NCI-H128 (cell line): ENCODE results near the gene PRUNE2.
"Not testable (repeated sequence)": the region's sequence is repeated elsewhere in the genome, so short reads cannot be mapped to it uniquely, and the experiment has no call there.

ENCODE experiments used
- DNase-seq: peaks from one replicate; lab custom pipeline; 2025; ENCODE audit not compliant: unreplicated experiment; lab: John Stamatoyannopoulos, UW

The PRUNE2 gene

DNA sequence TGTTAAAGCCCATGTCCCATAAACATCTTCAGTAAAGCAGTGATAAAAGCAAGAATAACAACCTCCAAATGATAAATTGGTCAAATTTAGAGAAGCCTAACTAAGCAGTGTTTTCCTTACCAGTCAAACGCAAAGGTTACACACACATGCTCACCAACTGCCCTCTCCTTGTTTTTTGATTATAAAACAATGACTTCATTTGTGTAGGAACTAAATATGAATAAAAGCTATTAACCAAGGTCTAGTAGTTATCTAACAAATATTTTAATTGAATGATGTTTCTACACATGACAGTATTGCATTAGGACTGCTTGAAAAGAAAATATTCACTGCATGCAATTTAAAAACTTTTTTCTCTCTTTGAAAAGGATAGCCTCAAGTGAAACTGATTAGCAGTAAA lies 105.0 kb downstream of the PRUNE2 start:
- DNase-seq: no peak

DNA sequence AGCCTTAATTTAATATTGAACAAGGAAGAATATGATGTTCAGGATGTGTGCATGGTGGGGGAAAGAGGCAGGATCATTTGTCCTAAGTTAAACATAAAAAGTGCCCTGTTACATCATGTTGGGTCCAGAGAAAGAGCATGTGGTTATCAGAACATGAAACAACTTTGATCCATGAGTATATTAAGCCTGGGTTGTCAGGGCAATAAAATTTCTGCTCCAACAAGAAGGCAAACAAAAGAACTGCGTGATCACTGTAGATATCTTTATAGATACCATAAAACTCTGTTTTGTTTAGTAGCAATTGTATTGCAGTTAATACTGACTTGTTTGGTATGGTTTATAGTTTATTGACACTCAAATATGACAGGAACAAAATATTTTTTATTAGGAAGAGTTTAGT lies 106.4 kb downstream of the PRUNE2 start:
- no peak for DNase-seq

DNA sequence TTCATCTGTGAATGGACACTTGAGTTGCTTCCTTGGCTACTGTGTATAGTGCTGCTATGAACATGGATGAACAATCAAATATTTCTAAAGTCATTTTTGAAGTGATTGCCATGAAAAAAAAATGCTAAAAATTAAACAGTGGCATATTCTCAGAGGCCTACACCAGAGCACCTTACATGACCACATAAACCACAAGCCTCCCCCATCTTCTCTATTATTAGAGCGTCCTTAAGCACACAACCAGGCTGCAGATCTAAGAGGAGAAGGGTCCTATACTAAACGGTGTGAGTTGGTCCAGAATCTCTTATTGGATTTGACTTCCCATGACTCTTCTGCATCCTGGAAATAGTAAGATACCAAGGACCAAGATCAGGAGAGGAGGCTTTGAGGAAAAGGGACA lies 107.4 kb downstream of the PRUNE2 start:
- DNase-seq: no peak

DNA sequence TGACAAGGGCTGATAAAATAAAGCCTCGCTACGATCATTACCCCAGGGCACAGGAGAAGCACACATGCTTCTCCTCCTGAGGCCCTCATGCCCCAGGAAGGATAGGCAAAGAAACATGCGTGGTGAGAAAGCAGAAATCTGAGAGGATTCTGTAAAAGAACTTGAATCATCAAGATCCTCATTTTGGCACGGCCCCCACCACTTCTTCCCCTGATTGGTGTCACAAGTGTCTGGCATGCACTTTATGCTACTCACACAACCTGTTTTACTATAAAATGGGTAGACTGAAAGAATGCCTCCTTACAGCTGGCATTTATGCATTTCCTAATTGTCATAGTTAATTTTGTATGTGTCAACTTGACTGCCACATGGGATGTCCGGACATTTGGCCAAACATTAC lies 109.6 kb downstream of the PRUNE2 start:
- DNase-seq: no peak

DNA sequence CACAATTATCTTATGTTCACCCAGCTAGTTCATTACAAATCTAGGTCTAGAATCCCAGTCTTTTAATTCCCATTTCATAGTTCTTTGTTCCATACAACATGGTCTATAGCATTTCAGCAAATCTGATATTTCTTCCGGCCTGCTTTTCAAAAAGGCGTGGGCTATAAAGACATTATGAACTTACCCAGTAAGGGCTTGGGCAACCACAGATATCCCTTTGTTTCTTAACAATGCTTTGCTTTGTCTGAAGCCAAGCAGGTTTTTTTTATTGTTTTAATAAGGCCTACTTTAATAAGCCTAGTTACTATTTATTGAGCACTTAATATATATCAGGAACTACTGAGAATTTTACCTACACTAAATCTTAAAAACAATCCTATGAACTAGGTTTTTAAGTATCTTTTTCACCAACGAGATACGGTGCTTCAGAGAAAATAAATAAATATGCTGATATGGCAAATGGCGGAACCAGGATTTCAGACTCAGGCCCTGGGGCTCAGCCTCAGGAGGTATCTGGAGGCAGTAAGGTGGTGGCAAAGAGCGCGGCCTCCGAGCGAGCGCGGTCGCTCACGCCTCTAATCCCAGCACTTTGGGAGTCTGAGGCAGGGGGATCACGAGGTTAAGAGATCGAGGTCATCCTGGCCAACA lies 112.0 kb downstream of the PRUNE2 start:
- DNase-seq: no peak

DNA sequence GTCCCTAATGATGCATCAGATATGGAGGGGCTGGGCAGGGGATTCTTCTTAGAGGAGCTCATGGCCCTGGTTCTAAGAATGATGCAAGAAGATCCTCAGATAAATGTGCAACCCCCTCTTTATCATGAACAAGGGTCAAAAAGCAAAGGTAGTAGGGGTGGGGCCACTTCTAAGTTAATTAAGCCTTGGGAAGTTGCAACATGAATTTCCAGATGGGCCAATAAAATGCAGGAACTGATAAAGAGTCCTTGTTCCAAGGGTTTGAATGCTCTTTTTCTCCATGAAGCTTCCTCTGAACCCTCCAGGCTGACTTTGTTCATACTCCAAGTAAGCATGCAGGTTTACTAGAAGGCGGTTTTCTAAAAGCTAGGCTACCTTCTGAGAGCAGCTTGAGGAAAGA lies 116.1 kb downstream of the PRUNE2 start:
- DNase-seq: no peak

DNA sequence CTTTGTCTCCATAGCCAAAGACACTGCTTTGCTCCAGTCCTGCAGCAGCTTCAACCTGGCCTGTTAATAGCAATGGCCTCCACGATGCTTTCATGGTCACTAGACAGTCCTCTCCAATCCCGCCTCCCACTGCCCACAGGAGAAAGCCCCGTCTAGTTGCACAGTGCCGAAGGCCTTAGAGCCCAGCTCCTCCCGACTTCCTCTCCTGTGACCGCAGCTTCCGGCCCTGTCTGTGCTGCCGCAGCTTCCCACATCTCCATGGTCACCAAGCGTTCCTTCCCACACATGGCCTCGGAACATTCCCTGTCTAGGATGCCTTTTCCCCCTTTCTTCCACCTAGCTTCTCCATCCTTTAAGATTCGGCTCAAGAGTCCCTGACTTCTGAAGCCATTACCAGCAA lies 118.2 kb downstream of the PRUNE2 start:
- no peak for DNase-seq

DNA sequence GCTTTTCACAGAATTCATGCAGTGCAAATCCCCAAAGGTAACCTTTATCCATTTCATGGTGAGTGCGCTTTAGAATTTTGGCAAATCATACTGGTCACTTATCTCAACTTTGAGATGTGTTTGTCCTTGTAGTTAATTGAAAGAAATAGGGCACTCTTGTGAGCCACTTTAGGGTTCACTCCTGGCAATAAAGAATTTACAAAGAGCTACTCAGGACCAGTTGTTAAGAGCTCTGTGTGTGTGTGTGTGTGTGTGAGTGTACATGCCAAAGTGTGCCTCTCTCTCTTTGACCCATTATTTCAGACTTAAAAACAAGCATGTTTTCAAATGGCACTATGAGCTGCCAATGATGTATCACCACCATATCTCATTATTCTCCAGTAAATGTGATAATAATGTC lies 120.4 kb downstream of the PRUNE2 start:
- DNase-seq: no peak

DNA sequence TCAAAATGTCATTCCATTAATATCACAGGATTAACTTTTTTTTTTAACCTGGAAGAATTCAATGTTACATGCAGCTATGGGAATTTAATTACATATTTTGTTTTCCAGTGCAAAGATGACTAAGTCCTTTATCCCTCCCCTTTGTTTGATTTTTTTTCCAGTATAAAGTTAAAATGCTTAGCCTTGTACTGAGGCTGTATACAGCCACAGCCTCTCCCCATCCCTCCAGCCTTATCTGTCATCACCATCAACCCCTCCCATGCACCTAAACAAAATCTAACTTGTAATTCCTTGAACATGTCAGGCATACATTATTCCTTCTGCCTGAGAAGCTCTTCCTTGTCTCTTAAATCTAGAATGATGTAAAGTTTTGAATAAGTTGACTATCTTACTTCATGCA lies 121.0 kb downstream of the PRUNE2 start:
- DNase-seq: no peak

DNA sequence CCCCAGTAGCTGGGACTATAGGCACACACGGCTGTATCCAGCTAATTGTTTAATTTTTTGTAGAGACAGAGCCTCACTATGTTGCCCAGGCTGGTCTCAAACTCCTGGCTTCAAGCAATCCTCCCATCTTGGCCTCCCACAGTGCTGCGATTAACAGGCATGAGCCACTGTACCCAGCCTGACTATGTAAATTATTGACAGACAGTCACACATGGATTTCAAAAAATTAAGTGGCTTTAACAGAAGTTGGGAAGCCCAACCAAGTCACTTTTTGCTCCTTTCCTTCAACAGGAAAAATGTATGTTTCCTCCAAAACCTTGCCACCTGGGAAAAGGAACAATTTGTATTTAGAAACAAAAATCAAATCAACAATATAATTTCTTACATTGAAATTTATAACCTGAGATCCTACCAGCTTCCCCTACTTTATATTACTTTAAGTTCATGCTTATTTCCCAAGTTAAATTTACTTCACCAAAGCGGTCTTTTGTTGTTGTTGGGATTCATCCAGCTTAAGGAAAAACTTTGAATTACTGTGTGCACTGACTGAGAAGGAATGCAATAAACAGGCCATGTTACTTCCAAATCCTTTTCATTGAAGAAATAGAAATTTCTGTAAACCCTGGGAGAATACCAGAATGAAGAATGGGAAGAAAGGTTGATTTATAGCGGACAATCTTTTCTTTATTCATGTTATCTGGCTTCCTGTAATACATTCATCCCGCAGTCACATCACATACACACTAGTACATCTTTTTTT lies 133.0 kb downstream of the PRUNE2 start:
- DNase-seq: no peak

DNA sequence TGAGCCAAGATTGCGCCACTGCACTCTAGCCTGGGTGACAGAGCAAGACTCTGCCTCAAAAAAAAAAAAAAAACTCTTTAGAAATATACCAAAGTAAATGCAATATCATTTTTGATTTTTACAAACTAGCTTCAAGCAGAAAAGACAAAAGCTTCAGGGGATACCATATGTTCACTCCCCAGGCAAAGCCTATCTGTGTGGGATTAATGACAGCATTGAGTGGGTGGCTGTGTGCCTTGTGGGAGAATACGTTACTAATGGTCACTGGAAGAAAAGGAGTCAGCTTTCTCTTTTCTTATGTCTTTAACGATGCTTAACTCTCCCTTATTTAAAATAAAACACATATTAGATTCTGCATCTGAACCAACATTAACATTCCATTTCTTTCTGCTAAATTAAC lies 139.8 kb downstream of the PRUNE2 start:
- no peak for DNase-seq

DNA sequence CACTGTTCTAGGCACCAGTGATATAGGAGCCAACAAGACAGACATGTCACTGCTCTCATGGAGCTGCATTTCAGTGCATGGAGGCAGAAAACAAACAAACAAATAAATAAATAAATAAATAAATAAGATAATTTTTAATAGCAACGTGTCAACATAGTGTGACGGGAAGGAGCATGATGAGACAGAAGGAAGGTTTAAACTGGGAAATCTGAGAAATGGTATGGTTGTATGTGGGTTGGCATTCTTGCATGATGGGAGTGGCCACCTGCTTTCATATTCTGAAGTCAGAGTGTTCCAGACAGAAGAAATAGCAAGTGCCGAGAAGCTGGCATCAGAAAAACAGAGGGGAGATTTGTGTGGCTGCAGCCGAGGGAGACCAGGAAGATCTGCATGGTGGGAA lies 141.8 kb downstream of the PRUNE2 start, which contains the start of gene PCA3:
Gene PCA3 (plus strand): TSS at position 301 of the 400 bp plus-strand sequence.
- DNase-seq: no peak

DNA sequence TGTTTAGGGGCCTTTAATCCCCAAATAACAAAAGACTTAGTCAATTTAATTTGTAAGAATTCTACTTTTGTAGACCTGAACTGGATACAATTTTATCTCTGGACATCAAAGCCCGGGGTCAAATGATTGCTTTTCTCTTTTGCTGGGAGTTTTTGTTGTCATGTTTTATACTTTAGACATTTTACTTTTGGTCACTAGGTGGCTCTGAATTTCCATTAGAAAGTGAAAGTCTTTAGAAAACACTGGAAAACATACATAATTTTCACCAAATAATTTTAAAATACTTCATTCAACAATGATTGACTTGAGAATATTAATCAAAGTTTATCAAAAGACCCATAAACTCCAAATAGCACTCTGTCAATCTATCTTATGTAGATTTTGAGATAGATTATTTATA lies 144.5 kb downstream of the PRUNE2 start:
- no peak for DNase-seq

DNA sequence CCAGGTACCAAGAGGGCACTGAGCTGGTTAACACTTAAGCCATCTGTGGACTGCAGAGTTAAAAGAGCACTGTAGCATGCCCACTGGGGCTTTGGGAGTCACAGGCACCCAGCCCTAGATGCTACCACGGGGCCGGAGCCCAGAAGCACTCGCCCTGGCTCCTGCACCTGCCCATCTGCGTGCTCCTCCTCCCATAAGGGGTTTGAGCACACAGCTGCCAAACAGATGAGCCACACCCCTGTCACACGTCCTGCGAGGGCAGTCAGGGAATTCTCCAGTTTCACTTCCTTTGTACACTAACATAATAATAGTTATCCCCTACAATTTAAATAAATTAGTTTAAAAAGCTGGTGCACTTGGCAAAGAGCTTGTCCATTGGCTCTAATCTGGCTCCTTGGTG lies 146.2 kb downstream of the PRUNE2 start:
- DNase-seq: no peak

DNA sequence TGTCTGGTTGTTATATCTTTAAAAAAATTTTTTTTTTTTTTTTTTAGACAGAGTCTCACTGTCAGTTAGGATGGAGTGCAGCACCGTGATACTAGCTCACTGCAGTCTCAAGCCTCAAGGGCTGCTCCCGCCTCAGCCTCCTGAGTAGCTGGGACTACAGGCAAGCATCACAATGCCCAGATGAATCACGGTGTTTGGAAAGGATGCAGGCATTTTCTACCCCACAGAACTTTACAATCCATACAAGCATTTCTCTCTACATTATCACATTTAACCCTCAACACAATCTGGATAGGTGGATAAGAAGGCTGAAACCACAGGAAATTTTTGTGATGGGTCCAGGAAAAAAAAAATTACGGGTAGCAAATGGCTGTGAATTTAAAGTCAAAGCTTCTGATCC lies 147.4 kb downstream of the PRUNE2 start:
- DNase-seq: no peak

DNA sequence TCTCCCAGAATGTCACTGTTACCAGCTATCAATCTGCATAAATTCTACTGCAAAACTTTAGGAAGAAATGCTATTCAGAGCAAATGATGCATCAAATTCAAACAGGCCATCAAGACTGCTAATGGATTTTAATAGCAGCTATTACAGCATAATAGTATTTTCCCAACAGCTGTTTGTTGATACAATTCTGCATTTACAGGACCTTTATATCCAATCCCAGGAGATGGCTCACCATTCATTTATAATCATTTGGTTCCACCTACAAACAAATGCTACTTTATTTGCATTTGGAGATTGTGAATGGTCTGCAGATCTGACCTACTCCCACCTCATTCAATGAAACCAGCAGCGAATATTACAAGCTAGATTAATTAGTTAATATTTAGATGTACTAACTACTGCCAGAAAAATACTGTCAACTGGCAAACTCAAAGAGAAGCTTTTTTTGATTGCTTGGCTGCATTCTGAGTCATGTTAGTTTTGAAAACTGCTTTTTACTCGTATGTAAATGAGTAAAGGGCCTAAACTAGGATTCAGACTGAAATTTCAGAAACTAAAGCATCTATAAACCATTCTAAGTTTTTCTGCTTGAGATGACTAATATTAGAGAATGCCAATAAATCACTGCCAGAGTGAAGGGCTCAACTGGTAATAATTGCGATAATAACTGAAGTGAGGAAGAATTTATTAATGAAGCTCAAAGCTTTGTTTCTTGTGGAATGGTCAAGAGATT lies 148.8 kb downstream of the PRUNE2 start:
- peak; percentile 49 for DNase-seq

DNA sequence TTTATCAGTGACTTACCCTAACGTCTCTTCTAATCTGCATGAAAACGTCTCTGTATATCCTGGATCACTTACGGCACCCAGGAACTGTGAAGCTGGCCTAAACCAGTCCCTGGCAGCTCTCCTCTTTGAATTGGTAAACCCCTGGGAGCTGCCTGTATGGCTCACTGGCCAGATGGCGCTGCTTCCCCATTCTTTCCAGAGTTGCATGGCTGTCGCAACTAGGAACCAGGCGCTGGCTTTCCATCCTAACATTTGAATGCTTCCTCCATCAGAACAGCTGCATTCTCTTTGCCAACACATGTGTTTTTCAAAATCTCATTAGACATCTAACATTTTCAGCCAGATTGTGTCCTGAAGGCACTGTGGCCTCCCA lies 149.7 kb downstream of the PRUNE2 start:
- peak; percentile 17 for DNase-seq

DNA sequence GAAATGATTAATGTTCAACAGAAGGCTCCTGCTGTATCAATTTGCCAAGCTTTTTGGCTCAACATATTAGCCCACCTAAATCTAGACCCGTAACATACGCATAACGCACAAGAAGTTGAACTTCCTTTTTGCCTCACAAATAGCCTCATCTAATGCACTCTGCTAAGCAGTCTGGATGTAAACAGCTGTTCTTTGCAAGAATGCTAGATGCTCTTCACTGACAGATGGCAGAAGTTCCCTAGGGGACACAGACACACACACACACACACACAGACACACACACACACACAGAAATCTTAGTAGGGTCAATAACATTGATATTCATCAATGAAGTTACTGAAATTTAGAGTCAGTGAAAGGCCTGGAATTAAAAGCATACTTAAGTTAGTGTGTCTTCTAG lies 154.9 kb downstream of the PRUNE2 start:
- DNase-seq: no peak

DNA sequence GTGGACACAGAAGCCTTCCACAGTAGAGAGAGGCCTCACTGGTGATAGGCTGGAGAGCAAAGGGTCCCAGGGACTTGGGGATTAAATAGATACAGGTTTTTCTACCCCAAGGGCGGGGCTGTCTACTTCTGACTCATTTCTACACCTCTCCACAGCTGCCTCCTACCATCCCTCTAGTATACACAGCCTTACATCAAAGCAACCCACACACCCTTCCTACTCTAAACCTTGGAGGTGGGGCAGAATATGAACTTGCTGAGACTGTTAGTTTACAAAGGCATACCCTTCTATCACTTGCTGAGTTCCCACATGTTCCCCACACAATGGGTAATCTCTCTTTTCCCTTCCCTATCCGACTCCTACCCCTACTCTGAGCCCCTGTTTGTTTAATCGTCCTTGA lies 161.6 kb downstream of the PRUNE2 start:
- no peak for DNase-seq

DNA sequence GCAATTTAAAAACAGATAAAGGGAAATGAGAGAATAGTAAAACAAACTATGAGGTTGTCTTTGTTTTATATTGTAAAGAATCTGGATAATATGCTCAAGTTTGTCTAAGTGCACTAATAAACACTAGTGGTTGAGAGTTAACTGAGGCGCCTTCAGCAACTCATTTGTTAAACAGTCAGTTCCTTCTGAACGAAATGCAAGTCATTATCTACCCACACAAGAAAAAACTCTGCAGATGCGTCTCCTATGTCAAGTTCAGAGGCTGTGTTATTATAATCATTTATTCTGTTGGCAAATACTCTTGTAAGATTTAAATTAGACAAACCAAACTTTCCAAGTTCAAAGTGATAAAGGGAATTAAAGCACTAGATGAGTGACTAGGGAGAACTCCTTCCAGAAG lies 162.0 kb downstream of the PRUNE2 start:
- DNase-seq: no peak

DNA sequence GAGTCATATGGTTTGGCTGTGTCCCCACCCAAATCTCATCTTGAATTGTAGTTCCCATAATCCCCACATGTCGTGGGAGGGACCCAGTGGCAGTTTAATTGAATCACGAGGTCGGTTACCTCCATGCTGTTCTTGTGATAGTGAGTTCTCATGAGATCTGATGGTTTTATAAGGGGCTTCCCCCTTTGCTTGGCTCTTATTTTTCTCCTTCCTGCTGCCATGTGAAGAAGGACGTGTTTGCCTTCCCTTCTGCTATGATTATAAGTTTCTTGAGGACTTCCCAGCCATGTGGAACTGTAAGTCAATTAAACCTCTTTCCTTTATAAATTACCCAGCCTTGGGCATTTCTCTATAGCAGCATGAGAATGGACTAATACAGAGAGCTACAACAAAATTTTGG lies 163.0 kb downstream of the PRUNE2 start:
- not testable (repeated sequence) for DNase-seq

DNA sequence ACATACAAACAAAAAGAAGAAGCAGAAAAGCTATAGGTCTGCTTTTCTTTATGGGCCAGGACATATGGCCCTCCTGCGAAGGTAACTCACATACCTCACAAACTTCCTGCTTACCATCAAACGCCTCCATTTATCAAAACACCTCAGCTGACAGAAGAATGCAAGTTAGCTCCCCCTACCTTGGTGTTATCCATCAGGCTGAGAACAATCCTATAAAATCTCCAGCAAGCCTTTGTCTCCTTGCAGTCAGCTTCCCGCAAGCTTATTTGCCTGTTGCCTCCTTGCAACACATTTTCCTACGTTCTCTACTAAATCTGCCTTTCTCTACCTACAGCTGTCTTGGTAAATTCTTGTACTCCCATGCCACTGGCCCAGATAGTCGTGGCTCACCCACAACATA lies 164.4 kb downstream of the PRUNE2 start:
- DNase-seq: no peak
